ENCODE results near the gene CFAP107. TPM values are rescaled to one million over a fixed set of nuclear protein-coding genes. Genes with fewer than 3 reads are reported as not detected.

The CFAP107 gene
- total RNA-seq, 1 donor from 2014 or later = not detected

GRCh38 chr1:12760256-12760795 is 14.3 kb downstream of the CFAP107 start:
- Histone ChIP-seq H2AFZ (ENCODE audit: low read depth, low read length) (no peak overlapping the region), H3K4me3 (ENCODE audit: insufficient read depth, low read depth, low read length) (no peak overlapping the region), H3K4me1 (ENCODE audit: insufficient read depth, low read length) (no peaks in the 10 kb centered on the region), H3K27ac (ENCODE audit: low read depth, low read length) (no peak overlapping the region), H3K9ac (ENCODE audit: low read length) (no peak overlapping the region), H3K36me3 (ENCODE audit: insufficient read depth, low read length) (no peaks in the 10 kb centered on the region), H3K79me2 (ENCODE audit: insufficient read depth, low read length) (no peaks in the 10 kb centered on the region), H4K20me1 (ENCODE audit: insufficient read depth, low read length) (no peaks in the 10 kb centered on the region), H3K9me3 (ENCODE audit: insufficient read depth, low read depth, low read length) (peaks cover 3% of the 10 kb centered on the region), H3K4me2 (ENCODE audit: low read length) (no peak overlapping the region), H3K27me3 (ENCODE audit: insufficient read depth, low read length) (no peaks in the 10 kb centered on the region)
- H3K27ac Mint-ChIP-seq (ENCODE audit: unreplicated experiment) = no peak overlapping the region
- no peak overlapping the region for H3K4me3 Mint-ChIP-seq (ENCODE audit: unreplicated experiment)
- no peaks in the 10 kb centered on the region for H3K9me3 Mint-ChIP-seq (ENCODE audit: unreplicated experiment)
- H3K27me3 Mint-ChIP-seq (ENCODE audit: low read depth, unreplicated experiment) = peaks cover 42% of the 10 kb centered on the region
- no peaks in the 10 kb centered on the region for H3K36me3 Mint-ChIP-seq (ENCODE audit: low read depth, unreplicated experiment)
- FAIRE-seq = no peak
- no peak for TF ChIP-seq CTCF (IDR thresholded peaks at IDR 0.05; ENCODE audit: insufficient read depth, low read depth, low read length)
- TF ChIP-seq EZH2 (IDR thresholded peaks at IDR 0.05; ENCODE audit: insufficient read depth, low read length) = no peak
- DNase-seq (ENCODE audit: low read depth) = no peak
- H3K4me1 Mint-ChIP-seq (ENCODE audit: low read depth, unreplicated experiment) = no peaks in the 10 kb centered on the region

GRCh38 chr1:12761781-12762180 is 15.8 kb downstream of the CFAP107 start:
- no peaks in the 10 kb centered on the region for H3K4me1 Mint-ChIP-seq (ENCODE audit: low read depth, unreplicated experiment)
- H3K27me3 Mint-ChIP-seq (ENCODE audit: low read depth, unreplicated experiment) = peaks cover 37% of the 10 kb centered on the region
- no peaks in the 10 kb centered on the region for H3K9me3 Mint-ChIP-seq (ENCODE audit: unreplicated experiment)
- Histone ChIP-seq H3K36me3 (ENCODE audit: insufficient read depth, low read length) (no peaks in the 10 kb centered on the region), H4K20me1 (ENCODE audit: insufficient read depth, low read length) (no peaks in the 10 kb centered on the region), H3K4me1 (ENCODE audit: insufficient read depth, low read length) (no peaks in the 10 kb centered on the region), H3K79me2 (ENCODE audit: insufficient read depth, low read length) (no peaks in the 10 kb centered on the region), H3K9me3 (ENCODE audit: insufficient read depth, low read depth, low read length) (peaks cover 3% of the 10 kb centered on the region), H3K4me2 (ENCODE audit: low read length) (no peak overlapping the region), H2AFZ (ENCODE audit: low read depth, low read length) (no peak overlapping the region), H3K27ac (ENCODE audit: low read depth, low read length) (no peak overlapping the region), H3K9ac (ENCODE audit: low read length) (no peak overlapping the region), H3K27me3 (ENCODE audit: insufficient read depth, low read length) (no peaks in the 10 kb centered on the region), H3K4me3 (ENCODE audit: insufficient read depth, low read depth, low read length) (no peak overlapping the region)
- H3K4me3 Mint-ChIP-seq (ENCODE audit: unreplicated experiment) = no peak overlapping the region
- no peak for FAIRE-seq
- DNase-seq (ENCODE audit: low read depth) = no peak
- TF ChIP-seq CTCF (IDR thresholded peaks at IDR 0.05; ENCODE audit: insufficient read depth, low read depth, low read length) (no peak), EZH2 (IDR thresholded peaks at IDR 0.05; ENCODE audit: insufficient read depth, low read length) (no peak)
- H3K36me3 Mint-ChIP-seq (ENCODE audit: low read depth, unreplicated experiment) = no peaks in the 10 kb centered on the region
- H3K27ac Mint-ChIP-seq (ENCODE audit: unreplicated experiment) = no peak overlapping the region

- Histone ChIP-seq H3K4me2 (ENCODE audit: low read length) (no peak overlapping the region), H3K36me3 (ENCODE audit: insufficient read depth, low read length) (no peaks in the 10 kb centered on the region), H3K4me1 (ENCODE audit: insufficient read depth, low read length) (no peaks in the 10 kb centered on the region), H3K27me3 (ENCODE audit: insufficient read depth, low read length) (no peaks in the 10 kb centered on the region), H3K4me3 (ENCODE audit: insufficient read depth, low read depth, low read length) (no peak overlapping the region), H3K9ac (ENCODE audit: low read length) (no peak overlapping the region), H2AFZ (ENCODE audit: low read depth, low read length) (no peak overlapping the region), H3K27ac (ENCODE audit: low read depth, low read length) (no peak overlapping the region), H4K20me1 (ENCODE audit: insufficient read depth, low read length) (no peaks in the 10 kb centered on the region), H3K9me3 (ENCODE audit: insufficient read depth, low read depth, low read length) (peaks cover 3% of the 10 kb centered on the region), H3K79me2 (ENCODE audit: insufficient read depth, low read length) (no peaks in the 10 kb centered on the region)
- Mint-ChIP-seq H3K27me3 (ENCODE audit: low read depth, unreplicated experiment) (peaks cover 32% of the 10 kb centered on the region), H3K9me3 (ENCODE audit: unreplicated experiment) (peaks cover 3% of the 10 kb centered on the region), H3K36me3 (ENCODE audit: low read depth, unreplicated experiment) (no peaks in the 10 kb centered on the region), H3K4me1 (ENCODE audit: low read depth, unreplicated experiment) (no peaks in the 10 kb centered on the region), H3K4me3 (ENCODE audit: unreplicated experiment) (no peak overlapping the region), H3K27ac (ENCODE audit: unreplicated experiment) (no peak overlapping the region)
- TF ChIP-seq CTCF (IDR thresholded peaks at IDR 0.05; ENCODE audit: insufficient read depth, low read depth, low read length) (no peak), EZH2 (IDR thresholded peaks at IDR 0.05; ENCODE audit: insufficient read depth, low read length) (no peak)
- FAIRE-seq (no peak), DNase-seq (ENCODE audit: low read depth) (no peak)
Measured at GRCh38 chr1:12762766-12763165, 16.8 kb downstream of the CFAP107 start.

Measured in astrocyte (in vitro differentiated cells and primary cell).